SJSA1 (cell line): ENCODE results near the gene ATP6V1F. TPM values are rescaled to one million over a fixed set of nuclear protein-coding genes. Genes with fewer than 3 reads are reported as not detected.

Experiments
- DNase-seq, 2 experiments: peaks; one replicate each; pipeline ENCODE4 v3.0.0-alpha.2; 2015 to 2020; ENCODE audit warnings: low spot score in 2 of 2, low read depth in 1 of 2
- H3K27ac ChIP-seq: fragments of 250-450 bp; sonication (Bioruptor Pico); 2 replicates; pipeline ENCODE4 v1.5.1; 2020; ENCODE audit warnings: mild to moderate bottlenecking, moderate library complexity
- H3K27me3 ChIP-seq: fragments of 250-450 bp; sonication (Bioruptor Pico); replicated peaks from 2 replicates; pipeline ENCODE4 v1.5.1; 2020; ENCODE audit warnings: mild to moderate bottlenecking, moderate library complexity
- H3K36me3 ChIP-seq: fragments of 250-450 bp; sonication (Bioruptor Pico); 2 replicates; pipeline ENCODE4 v1.5.1; 2020; ENCODE audit warnings: mild to moderate bottlenecking
- H3K4me1 ChIP-seq: fragments of 250-450 bp; sonication (Bioruptor Pico); replicated peaks from 2 replicates; pipeline ENCODE4 v1.6.1; 2021; ENCODE audit warnings: mild to moderate bottlenecking
- H3K4me3 ChIP-seq: fragments of 250-450 bp; sonication (Bioruptor Pico); 2 replicates; pipeline ENCODE4 v1.5.1; 2020; ENCODE audit warnings: mild to moderate bottlenecking
- H3K9me3 ChIP-seq: fragments of 250-450 bp; sonication (Bioruptor Pico); replicated peaks from 2 replicates; pipeline ENCODE4 v1.5.1; 2020; ENCODE audit warnings: mild to moderate bottlenecking
- total RNA-seq: library from RNA; depleted of rRNA; stranded (reverse); fragments of >200 nt; shearing (Covaris generic); gene quantifications from 2 replicates; pipeline ENCODE4 v1.2.3, GENCODE V29; 2014

Gene ATP6V1F
- total RNA-seq, 1 experiment from 2014 or later = 96.2 TPM

DNA sequence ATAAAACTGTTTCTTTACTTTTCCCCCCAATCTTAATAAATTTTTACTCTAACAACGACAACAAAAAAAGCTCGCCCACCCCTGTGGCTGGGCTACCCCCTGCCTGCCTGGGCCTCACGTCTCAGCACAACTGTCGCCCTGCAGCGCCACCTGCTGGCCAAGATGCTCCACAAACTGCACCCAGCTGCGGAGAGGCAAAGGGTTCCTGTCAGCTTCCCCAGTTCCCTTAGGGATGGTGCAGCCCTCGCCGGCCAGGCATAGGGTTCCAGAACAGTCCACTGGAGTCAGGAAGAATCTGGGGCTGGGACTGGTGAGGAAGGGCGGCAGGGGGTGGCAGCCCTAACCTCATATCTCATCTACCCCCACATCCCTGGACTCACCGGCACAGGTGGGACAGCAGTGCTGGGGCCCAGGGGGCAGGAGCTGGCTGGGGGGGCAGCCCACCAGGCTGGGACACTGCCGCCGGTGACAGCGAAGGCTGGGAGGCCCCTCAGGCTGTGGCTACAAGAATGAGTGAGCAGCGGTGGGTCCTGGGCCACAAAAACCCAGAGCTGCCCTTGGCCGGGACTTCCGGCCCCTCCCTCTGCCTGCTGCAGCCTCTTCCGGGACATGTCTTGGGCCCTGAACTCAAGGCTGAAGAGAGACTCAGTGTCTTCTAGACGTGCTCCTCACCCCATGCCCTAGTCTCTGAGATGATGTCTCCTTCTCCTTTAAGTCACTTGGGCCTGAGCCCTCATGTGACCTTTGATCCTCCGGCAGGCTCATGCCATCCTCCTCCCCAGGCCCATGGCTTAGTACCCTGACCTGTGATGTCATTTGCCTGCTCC lies 21.2 kb downstream of the ATP6V1F start:
- Histone ChIP-seq H3K9me3 (no peaks in the 10 kb centered on the region), H3K36me3 (no peaks in the 10 kb centered on the region), H3K4me1 (no peaks in the 10 kb centered on the region), H3K27ac (no peak overlapping the region), H3K4me3 (no peak overlapping the region), H3K27me3 (no peaks in the 10 kb centered on the region)
- DNase-seq = peak; percentile 69 to 82

DNA sequence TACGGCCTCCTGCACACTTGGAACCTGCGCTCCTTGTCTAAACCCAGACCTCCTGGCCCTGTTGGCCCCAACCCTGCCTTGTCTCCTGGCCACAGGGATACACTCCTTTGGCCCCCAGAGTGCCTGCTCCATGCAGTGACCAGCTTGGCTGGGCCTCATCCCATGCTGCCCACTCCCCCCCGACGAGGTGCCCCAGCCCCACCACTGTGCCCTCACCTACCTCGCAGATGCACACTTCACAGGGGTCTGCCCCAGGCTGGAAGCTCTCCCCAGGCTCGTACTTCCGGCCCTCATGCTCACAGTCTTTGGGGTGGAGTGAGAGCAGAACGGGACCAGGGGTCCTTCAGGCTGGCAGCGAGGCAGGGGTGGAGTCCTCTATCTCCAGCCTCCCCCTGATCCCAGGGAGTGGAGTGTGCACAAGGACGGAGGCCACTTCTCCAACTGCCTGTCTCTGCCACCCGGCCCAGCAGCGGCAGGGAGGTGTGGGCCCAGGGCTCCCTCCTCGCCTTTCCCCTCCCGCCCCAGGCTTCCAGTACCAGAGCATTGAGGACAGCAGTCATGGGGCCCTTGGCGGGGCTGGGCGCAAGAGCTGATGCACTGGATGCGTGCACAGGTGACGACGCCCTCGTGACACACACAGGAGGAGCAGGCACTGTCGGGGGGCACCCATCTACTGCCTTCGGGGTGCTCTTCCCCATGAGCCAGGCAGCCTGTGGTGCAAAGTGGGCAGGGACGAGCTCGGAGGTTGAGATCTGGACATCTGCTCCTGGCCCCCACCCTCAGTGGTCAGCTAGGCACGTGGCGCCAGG lies 22.1 kb downstream of the ATP6V1F start:
- Histone ChIP-seq H3K36me3 (no peaks in the 10 kb centered on the region), H3K27me3 (no peaks in the 10 kb centered on the region), H3K9me3 (no peaks in the 10 kb centered on the region), H3K4me3 (no peak overlapping the region), H3K4me1 (no peaks in the 10 kb centered on the region), H3K27ac (no peak overlapping the region)
- no peak for DNase-seq

DNA sequence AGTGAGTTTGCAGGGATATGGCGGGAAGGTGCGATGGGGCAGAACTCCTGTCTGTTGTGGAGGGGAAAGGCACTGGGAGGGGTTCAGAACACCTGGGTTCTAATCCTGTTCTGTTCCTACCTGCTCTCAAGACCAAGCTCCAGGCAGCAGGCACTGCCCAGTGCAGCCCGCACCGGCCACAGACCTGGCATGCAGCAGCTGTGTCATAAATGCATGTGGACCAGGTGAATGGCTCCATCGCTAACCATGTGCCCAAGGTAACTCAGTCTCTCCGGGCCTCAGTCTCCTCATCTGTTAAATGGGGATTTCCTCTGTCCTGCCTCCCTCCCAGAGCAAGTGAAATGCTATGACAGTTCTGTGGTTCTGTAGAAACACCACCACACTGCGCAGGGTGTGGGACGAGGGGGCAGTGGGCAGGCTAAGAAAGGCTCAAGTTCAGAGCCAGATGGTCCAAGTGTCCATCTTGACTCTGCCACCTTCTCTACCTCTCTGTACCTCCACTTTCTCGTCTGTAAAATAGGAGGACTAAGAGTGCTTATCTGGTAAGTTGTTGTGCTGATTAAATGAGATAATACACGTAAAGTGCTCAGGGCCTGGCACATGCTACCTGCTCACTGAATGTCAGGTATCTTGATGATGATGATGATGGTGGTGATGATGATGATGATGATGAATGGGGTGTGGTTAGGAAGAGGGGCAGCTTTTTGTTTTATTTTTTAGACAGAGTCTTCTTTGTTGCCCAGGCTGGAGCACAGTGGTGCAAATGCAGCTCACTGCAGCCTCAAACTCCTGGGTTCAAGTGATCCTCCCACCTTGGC lies 22.9 kb downstream of the ATP6V1F start:
- no peaks in the 10 kb centered on the region for H3K9me3 ChIP-seq
- H3K4me1 ChIP-seq = no peaks in the 10 kb centered on the region
- H3K27ac ChIP-seq = no peak overlapping the region
- no peaks in the 10 kb centered on the region for H3K36me3 ChIP-seq
- DNase-seq = no peak
- no peak overlapping the region for H3K4me3 ChIP-seq
- no peaks in the 10 kb centered on the region for H3K27me3 ChIP-seq

DNA sequence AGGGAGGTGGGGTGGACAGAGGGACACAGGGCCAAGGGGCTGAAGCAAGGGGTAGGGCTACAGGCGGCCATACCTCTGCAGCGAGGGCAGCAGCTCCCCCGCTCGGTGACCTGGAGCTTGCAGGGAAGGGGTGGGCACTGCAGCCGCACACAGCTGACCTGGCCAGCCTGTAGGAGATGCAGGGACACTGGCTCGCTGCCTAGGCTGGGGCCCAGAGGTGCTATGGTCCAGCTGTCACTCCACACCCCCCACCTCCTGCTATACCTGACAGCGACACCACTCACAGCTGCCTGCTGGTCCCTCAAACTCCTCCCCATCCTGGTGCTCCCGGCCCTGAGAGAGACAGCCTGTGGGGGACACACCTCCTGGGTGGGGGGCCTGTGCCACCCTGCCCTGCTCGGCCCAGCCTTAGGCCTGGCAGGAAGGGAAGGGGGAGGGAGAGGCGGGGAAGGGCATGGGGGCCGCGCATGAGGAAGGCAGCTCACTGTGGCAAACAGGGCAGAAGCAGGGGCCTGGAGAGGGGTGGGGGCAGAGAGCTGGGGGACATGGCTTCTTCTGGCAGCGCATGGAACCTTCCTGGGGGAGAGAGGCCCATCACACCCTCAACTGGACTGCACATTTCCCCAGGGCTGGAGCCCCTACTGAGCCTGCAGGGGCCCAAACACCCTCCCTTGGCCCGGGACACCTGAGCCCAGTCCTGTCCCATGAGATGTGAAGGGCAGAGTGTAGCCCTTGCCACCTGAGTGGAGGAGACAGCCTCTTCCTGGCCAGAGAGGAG lies 23.9 kb downstream of the ATP6V1F start:
- no peaks in the 10 kb centered on the region for H3K4me1 ChIP-seq
- no peaks in the 10 kb centered on the region for H3K9me3 ChIP-seq
- no peak overlapping the region for H3K27ac ChIP-seq
- H3K27me3 ChIP-seq = no peaks in the 10 kb centered on the region
- no peaks in the 10 kb centered on the region for H3K36me3 ChIP-seq
- H3K4me3 ChIP-seq = no peak overlapping the region
- no peak for DNase-seq

DNA sequence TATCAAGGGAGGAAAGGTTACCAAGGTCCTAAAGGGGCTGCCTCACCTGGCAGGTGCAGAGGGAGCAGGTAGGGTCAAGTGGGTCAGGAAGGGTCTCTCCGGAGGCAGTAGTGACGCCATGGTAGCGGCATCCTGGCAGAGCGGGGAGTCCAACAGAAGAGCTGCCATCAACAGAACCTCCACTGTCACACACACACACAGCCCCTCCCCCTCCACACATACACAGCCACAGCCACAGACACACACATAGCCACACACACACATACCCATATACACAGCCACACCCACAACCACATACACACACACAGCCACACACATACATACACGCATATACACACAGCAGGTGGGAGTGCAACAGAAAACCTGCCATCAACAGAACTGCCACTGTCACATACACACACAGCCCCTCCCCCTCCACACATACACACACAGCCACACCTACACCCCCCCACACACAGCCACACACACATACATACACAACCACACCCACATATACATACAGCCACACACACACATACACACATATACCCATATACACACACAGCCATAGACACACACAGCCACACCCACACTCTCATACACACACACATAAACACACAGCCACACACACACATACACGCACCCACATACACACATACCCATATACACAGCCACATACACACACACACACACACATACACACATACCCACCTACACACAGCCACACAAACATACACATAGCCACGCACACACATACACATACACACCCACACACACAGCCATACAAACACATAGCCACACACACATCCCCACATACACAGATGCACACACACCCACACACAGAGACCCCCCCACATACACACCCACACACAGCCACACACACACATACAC lies 24.7 kb downstream of the ATP6V1F start:
- no peak for DNase-seq
- Histone ChIP-seq H3K27me3 (no peaks in the 10 kb centered on the region), H3K9me3 (no peaks in the 10 kb centered on the region), H3K4me1 (no peaks in the 10 kb centered on the region), H3K36me3 (no peaks in the 10 kb centered on the region), H3K4me3 (no peak overlapping the region), H3K27ac (no peak overlapping the region)

DNA sequence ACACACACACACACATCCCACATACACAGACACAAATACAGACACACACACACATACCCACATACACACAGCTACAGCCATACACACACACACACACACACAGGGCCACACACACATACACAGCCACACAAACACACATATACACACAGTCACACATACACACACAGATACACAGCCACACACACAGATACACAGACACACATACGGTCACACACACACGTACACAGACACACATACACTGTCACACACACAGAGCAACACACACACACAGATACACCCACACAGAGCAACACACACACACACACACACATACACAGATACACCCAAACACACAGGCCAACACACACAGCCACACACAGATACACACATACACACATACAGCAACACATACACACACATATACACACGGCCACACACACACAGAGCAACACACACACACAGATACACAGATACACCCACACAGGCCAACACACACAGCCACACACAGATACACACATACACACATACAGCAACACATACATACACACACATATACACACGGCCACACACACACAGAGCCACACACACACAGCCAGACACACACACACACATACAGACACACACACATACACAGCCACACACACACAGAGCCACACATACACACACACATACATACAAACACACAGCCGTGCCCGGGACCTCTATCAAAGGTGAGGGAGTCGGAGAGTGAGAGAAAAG lies 25.5 kb downstream of the ATP6V1F start:
- no peaks in the 10 kb centered on the region for H3K36me3 ChIP-seq
- no peak overlapping the region for H3K4me3 ChIP-seq
- H3K27me3 ChIP-seq = no peaks in the 10 kb centered on the region

DNA sequence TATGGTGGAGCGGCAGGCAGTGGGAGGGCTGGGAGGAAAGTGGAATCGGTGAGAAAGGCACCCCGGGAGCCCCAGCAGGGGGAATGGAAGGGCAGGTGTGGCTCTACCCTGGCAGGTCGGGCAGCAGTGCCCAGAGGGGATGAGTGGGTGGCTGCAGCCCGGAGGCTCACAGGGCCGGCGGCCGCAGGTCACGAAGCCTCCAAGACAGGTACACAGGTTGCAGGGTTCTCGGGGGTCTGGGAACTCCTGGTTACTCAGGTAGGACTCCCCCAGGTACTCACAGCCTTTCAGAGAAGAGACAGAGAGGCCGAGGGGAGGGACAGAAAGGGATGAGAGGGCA lies 26.1 kb downstream of the ATP6V1F start:
- no peak for DNase-seq
- H3K4me3 ChIP-seq = no peak overlapping the region
- H3K4me1 ChIP-seq = no peaks in the 10 kb centered on the region
- H3K9me3 ChIP-seq = no peaks in the 10 kb centered on the region
- no peak overlapping the region for H3K27ac ChIP-seq
- no peaks in the 10 kb centered on the region for H3K36me3 ChIP-seq
- H3K27me3 ChIP-seq = no peaks in the 10 kb centered on the region

More for the DNA sequence above, 25.5 kb downstream of the ATP6V1F start:
- no peaks in the 10 kb centered on the region for H3K4me1 ChIP-seq
- DNase-seq = no peak
- H3K9me3 ChIP-seq = no peaks in the 10 kb centered on the region
- no peak overlapping the region for H3K27ac ChIP-seq

DNA sequence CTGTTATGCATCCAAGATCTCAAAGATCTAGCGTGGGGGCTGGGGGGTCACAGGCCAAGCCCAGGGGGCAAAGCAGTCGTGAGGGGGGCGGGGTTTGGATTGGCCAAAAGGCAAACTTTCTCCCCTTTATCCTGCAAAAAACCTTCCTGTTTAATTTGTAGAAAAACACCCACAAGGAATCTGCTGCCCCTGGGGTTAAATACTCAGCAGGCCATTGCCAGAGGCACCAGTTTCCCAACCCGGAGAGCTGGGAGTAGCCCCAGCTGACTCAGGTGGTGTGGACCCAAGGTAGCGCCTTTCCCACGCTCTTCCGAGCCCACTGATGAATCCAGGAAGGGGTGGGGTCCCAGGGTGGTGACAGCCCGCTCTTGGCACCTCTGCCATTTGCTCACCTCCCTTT lies 26.5 kb downstream of the ATP6V1F start:
- no peak overlapping the region for H3K4me3 ChIP-seq
- H3K36me3 ChIP-seq = no peaks in the 10 kb centered on the region
- no peak for DNase-seq
- no peaks in the 10 kb centered on the region for H3K27me3 ChIP-seq
- H3K4me1 ChIP-seq = no peaks in the 10 kb centered on the region
- no peaks in the 10 kb centered on the region for H3K9me3 ChIP-seq
- no peak overlapping the region for H3K27ac ChIP-seq

DNA sequence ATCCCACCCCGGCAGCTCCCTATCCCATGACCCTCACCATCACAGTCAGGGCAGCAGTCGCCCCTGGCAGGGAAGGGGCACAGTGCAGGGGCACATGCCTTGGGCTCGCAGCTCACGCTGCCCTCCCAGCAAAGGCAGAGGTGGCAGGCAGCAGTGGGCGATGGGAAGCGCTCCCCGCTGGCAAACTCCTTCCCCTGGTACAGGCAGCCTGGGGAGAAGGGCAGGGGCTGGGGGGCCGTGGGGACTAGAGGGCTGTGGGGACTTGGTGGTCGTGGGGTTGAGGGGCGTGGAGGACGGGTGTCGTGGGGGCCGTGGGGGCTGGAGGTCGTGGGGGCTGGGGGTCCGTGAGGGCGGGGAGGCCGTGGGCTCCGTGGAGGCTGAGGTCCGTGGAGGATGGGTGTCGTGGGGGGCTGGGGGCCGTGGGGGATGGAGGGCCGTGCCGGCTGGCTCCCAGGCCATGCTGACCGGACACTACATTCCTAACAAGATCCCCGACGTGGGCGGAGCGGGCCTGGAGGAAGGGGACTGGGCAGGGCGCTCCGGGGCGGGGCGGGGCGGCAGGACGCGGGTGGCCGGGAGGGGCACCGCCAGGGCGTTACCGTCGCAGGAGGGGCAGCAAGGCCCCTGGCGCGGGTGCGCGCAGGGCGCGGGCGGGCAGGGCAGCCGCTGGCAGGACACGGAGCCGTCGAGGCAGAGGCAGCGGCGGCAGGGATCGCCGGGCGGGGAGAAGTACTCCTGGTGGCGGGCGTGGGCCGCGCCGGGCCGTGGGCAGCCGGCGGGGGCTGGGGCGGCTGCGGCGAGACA lies 27.9 kb downstream of the ATP6V1F start:
- no peak for DNase-seq
- H3K4me1 ChIP-seq = no peaks in the 10 kb centered on the region
- H3K36me3 ChIP-seq = no peaks in the 10 kb centered on the region
- H3K27ac ChIP-seq = no peak overlapping the region
- H3K27me3 ChIP-seq = no peaks in the 10 kb centered on the region
- no peak overlapping the region for H3K4me3 ChIP-seq
- H3K9me3 ChIP-seq = no peaks in the 10 kb centered on the region

DNA sequence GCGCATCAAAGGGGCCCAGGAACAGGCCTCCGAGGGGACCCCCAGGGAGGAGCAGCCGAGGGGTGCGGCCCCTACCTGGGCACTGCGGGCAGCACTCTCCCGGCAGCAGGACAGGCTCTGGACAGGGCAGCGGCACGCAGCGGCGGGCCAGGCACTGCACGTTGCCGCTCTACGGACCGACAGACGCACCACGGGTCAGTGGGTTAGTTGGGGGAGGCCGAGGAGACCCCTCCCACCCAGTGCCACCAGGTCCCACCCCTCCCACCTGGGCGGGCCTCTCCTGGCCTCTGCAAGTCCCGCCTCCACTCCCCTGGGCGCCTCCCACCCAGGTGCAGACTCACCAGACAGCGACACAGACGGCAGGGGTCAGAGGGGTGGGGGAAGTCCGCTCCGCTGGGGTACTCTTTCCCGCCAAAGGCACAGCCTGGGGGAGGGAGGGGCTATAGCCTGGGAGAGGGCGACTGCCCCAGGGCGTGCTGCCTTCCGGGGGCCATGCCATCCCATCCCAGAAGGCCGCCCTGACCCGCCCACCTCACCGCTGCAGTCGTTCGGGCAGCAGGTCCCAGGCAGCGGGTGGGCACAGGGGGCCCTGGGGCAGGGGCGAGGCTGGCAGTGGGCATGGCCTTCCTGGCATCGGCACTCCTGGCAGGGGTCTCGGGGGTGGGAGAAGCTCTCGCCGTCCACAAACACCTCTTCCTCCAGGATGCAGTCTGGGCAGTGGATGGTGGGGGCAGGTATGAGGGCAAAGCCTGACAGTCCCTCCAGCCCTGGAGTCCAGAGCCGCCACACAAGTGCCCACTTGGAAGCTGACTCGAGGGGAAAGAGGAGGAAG lies 28.7 kb downstream of the ATP6V1F start:
- H3K27ac ChIP-seq = no peak overlapping the region
- no peak for DNase-seq
- no peaks in the 10 kb centered on the region for H3K4me1 ChIP-seq
- H3K27me3 ChIP-seq = no peaks in the 10 kb centered on the region
- no peaks in the 10 kb centered on the region for H3K36me3 ChIP-seq
- H3K4me3 ChIP-seq = no peak overlapping the region
- H3K9me3 ChIP-seq = no peaks in the 10 kb centered on the region

DNA sequence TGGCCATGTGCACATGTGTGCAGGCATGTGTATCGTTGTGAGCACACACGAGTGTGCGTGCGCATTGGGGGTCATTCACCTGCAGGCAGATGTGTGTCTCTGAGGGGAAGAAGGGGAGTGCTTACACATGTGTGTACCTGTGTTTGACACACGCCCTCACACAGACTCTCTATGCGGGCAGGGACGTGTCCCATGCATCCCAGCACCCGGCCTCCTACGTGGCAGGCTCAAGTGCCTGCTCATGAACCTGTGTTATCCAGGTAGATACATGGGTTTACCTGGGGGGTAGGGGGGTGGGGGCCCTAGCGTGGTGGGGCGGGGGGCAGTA lies 29.2 kb downstream of the ATP6V1F start:
- H3K27me3 ChIP-seq = no peaks in the 10 kb centered on the region
- H3K9me3 ChIP-seq = no peaks in the 10 kb centered on the region
- H3K27ac ChIP-seq = no peak overlapping the region
- H3K4me3 ChIP-seq = no peak overlapping the region
- no peaks in the 10 kb centered on the region for H3K36me3 ChIP-seq
- DNase-seq = no peak
- H3K4me1 ChIP-seq = no peaks in the 10 kb centered on the region
